HepG2 (cell line): ENCODE measurements around the gene ABCG4. TPM values are rescaled to one million over a fixed set of nuclear protein-coding genes. Genes with fewer than 3 reads are reported as not detected.

Source experiments
- ASH2L ChIP-seq: fragments of 300-600, 200-600 bp; sonication (generic); IDR thresholded peaks from 2 replicates; pipeline ENCODE4 v1.7.0; 2017; ENCODE audit warnings: low read depth, mild to moderate bottlenecking, moderate library complexity, mixed read lengths, low read length; ENCODE audit not compliant: insufficient read length
- CAMTA2 ChIP-seq: sonication (generic); formaldehyde crosslinking; IDR thresholded peaks from 2 replicates; pipeline ENCODE4 v1.4.0; 2020; ENCODE audit warnings: mild to moderate bottlenecking, missing genetic modification reagents, borderline replicate concordance
- CREB1 ChIP-seq, 2 experiments: fragments of 450-650 bp in 1 of 2; IDR thresholded peaks; 2 replicates each; pipeline ENCODE4 v1.6.1; 2016 to 2017; ENCODE audit warnings: control low read depth in 1 of 2, mild to moderate bottlenecking in 1 of 2, missing compliant biosample characterization in 1 of 2, missing genetic modification characterization in 1 of 2
- FOSL2 ChIP-seq: sonication (generic); formaldehyde crosslinking; IDR thresholded peaks from 2 replicates; pipeline ENCODE4 v1.4.0; 2020; ENCODE audit warnings: missing genetic modification reagents
- KDM3A ChIP-seq: IDR thresholded peaks from 2 replicates; pipeline ENCODE4 v1.6.1; 2018; ENCODE audit warnings: low read depth, missing compliant biosample characterization
- KMT2A ChIP-seq: sonication (generic); formaldehyde crosslinking; IDR thresholded peaks from 2 replicates; pipeline ENCODE4 v1.4.0; 2020; ENCODE audit warnings: missing genetic modification reagents
- MED1 ChIP-seq: sonication (generic); formaldehyde crosslinking; IDR thresholded peaks from 2 replicates; pipeline ENCODE4 v1.4.0; 2020; ENCODE audit warnings: missing genetic modification reagents
- MIER3 ChIP-seq: IDR thresholded peaks from 2 replicates; pipeline ENCODE4 v1.6.1; 2016; ENCODE audit warnings: missing compliant biosample characterization, borderline replicate concordance
- MIXL1 ChIP-seq: IDR thresholded peaks from 2 replicates; pipeline ENCODE4 v1.6.1; 2016
- NONO ChIP-seq, 2 experiments: fragments of 450-650 bp in 1 of 2; sonication (generic) in 1 of 2; formaldehyde crosslinking in 1 of 2; IDR thresholded peaks in 1 of 2; conservative IDR thresholded peaks in 1 of 2; 2 replicates each; pipeline versions ENCODE4 v1.6.1 to v1.8.0; 2017 to 2022; ENCODE audit warnings: mild to moderate bottlenecking in 1 of 2, missing genetic modification reagents in 1 of 2, moderate library complexity in 1 of 2
- PHF8 ChIP-seq: sonication (generic); formaldehyde crosslinking; IDR thresholded peaks from 2 replicates; pipeline ENCODE4 v1.5.0; 2020; ENCODE audit warnings: missing genetic modification reagents
- RAD51 ChIP-seq: fragments of 450-650 bp; IDR thresholded peaks from 2 replicates; pipeline ENCODE4 v1.6.1; 2016; ENCODE audit warnings: borderline replicate concordance
- SRF ChIP-seq: IDR thresholded peaks from 2 replicates; pipeline ENCODE4 v1.6.1; 2011; ENCODE audit warnings: mild to moderate bottlenecking, low read depth, low read length, moderate library complexity
- YY1 ChIP-seq: IDR thresholded peaks from 2 replicates; pipeline ENCODE4 v1.6.1; 2011; ENCODE audit warnings: low read length, low read depth, moderate library complexity, mild to moderate bottlenecking; ENCODE audit not compliant: insufficient read depth, insufficient replicate concordance
- ZFP37 ChIP-seq: sonication (generic); formaldehyde crosslinking; IDR thresholded peaks from 2 replicates; pipeline ENCODE4 v1.4.0; 2020; ENCODE audit warnings: missing genetic modification reagents, borderline replicate concordance
- ZNF124 ChIP-seq: sonication (generic); formaldehyde crosslinking; IDR thresholded peaks from 2 replicates; pipeline ENCODE4 v1.4.0; 2020; ENCODE audit warnings: missing genetic modification reagents
- ZNF335 ChIP-seq: sonication (generic); formaldehyde crosslinking; IDR thresholded peaks from 2 replicates; pipeline ENCODE4 v1.4.0; 2020; ENCODE audit warnings: missing genetic modification reagents
- ZNF446 ChIP-seq: sonication (generic); formaldehyde crosslinking; IDR thresholded peaks from 2 replicates; pipeline ENCODE4 v1.5.0; 2020; ENCODE audit warnings: mild to moderate bottlenecking, missing genetic modification reagents
- ZNF496 ChIP-seq: sonication (generic); formaldehyde crosslinking; IDR thresholded peaks from 2 replicates; pipeline ENCODE4 v1.8.1; 2023; ENCODE audit warnings: mild to moderate bottlenecking, moderate library complexity, missing genetic modification reagents; ENCODE audit not compliant: insufficient replicate concordance
- polyA plus RNA-seq, 8 experiments: library from polyadenylated mRNA; depleted of rRNA in 3 of 8; stranded (reverse) in 7 of 8; unstranded in 1 of 8; fragments of >200 nt; fragmentation: Illumina TruSeq in 4 of 8; extraction: Trizol in 4 of 8; gene quantifications; 2 replicates each; pipeline versions ENCODE4 v1.2.1 to v1.2.3, GENCODE V29; 2011 to 2016; ENCODE audit warnings: low read depth in 4 of 8, missing spikeins in 1 of 8, mixed read lengths in 1 of 8; ENCODE audit not compliant: insufficient read depth in 1 of 8
- total RNA-seq, 5 experiments: library from RNA; depleted of rRNA; stranded (reverse); fragments of >200 nt; fragmentation: Illumina TruSeq; extraction: Trizol; gene quantifications; 2 replicates each; pipeline ENCODE4 v1.2.3, GENCODE V29; 2016; ENCODE audit warnings: low read depth in 1 of 5
- TF ChIP-seq, protein P1 (sequence below): sonication (generic); formaldehyde crosslinking; IDR thresholded peaks from 2 replicates; pipeline ENCODE4 v1.5.0; 2020; ENCODE audit warnings: missing genetic modification reagents
- TF ChIP-seq, protein P2 (sequence below): sonication (generic); formaldehyde crosslinking; IDR thresholded peaks from 2 replicates; pipeline ENCODE4 v1.4.0; 2020; ENCODE audit warnings: mild to moderate bottlenecking, missing genetic modification reagents
- TF ChIP-seq, protein P3 (sequence below): sonication (generic); formaldehyde crosslinking; IDR thresholded peaks from 2 replicates; pipeline ENCODE4 v1.5.1; 2020; ENCODE audit warnings: mild to moderate bottlenecking, missing genetic modification reagents, moderate library complexity
- TF ChIP-seq, protein P4 (sequence below): sonication (generic); formaldehyde crosslinking; IDR thresholded peaks from 2 replicates; pipeline ENCODE4 v1.4.0; 2020; ENCODE audit warnings: mild to moderate bottlenecking, missing genetic modification reagents

The ABCG4 gene
- total and polyA plus RNA-seq, 2 of the 13 experiments (the other 11 are each of a cell fraction or from before 2014, with no cell fraction given): not detected

DNA sequence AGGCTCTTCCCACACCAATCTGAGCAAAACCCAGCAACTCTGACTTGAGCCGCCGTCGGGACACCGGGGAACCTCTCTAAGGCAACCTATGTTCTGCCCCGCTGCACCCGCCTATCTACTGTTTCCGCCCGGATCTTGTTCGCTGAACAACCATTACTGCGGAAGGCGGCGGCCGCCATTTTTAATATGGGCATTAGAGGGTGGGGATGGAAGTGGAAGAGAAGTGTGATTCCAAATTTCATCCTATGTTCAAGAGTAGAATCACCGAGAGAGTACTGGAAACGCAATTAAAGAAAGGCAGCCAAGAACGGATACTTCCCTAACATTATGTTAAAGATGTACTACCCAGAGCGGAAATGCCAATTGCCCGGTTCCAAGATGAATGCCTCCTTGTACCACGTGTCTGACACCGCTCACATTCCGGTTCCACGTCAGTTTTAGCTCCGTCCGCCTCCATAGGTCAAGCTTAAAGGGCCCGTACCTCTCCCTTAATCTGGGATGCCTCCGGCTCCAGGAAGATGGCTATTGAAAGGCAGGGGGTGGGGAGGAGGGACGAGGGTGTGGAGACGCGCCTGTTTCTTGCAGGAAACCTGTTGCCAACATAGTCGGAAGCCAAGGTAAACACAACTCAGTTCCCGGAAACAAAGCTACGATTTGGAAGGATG lies 47.0 kb upstream of the ABCG4 start, which contains the start of gene DPAGT1 (continued):
- 0 out of 2 replicates have a peak, but pooled peaks have one; percentile 6 for TF ChIP-seq ZNF124 (CRISPR knock-in tag)
- TF ChIP-seq MED1 (CRISPR knock-in tag): peak; percentile 6; the same call in 1 of the 2 replicates
- peak; percentile 86 for TF ChIP-seq ASH2L
- 0 out of 2 replicates have a peak, but pooled peaks have one; percentile 14 for TF ChIP-seq ZFP37
- peak; percentile 80 for TF ChIP-seq RAD51
- TF ChIP-seq, protein P1, sequence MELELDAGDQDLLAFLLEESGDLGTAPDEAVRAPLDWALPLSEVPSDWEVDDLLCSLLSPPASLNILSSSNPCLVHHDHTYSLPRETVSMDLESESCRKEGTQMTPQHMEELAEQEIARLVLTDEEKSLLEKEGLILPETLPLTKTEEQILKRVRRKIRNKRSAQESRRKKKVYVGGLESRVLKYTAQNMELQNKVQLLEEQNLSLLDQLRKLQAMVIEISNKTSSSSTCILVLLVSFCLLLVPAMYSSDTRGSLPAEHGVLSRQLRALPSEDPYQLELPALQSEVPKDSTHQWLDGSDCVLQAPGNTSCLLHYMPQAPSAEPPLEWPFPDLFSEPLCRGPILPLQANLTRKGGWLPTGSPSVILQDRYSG: 0 out of 2 replicates have a peak, but pooled peaks have one; percentile 34
- TF ChIP-seq YY1: peak; percentile 98
- TF ChIP-seq, protein P2, sequence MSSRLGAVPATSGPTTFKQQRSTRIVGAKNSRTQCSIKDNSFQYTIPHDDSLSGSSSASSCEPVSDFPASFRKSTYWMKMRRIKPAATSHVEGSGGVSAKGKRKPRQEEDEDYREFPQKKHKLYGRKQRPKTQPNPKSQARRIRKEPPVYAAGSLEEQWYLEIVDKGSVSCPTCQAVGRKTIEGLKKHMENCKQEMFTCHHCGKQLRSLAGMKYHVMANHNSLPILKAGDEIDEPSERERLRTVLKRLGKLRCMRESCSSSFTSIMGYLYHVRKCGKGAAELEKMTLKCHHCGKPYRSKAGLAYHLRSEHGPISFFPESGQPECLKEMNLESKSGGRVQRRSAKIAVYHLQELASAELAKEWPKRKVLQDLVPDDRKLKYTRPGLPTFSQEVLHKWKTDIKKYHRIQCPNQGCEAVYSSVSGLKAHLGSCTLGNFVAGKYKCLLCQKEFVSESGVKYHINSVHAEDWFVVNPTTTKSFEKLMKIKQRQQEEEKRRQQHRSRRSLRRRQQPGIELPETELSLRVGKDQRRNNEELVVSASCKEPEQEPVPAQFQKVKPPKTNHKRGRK: no peak
- TF ChIP-seq ZNF496 (CRISPR knock-in tag): no peak
- peak; percentile 34 for TF ChIP-seq KMT2A (CRISPR knock-in tag)
- peak; percentile 80 for TF ChIP-seq CREB1 (IDR thresholded peaks at IDR 0.05)
- peak; percentile 94 for TF ChIP-seq CREB1 (CRISPR knock-in tag; IDR thresholded peaks at IDR 0.05)
- no peak for TF ChIP-seq FOSL2 (CRISPR knock-in tag)
- peak; percentile 41 for TF ChIP-seq MIXL1 (CRISPR knock-in tag)
- TF ChIP-seq, protein P3, sequence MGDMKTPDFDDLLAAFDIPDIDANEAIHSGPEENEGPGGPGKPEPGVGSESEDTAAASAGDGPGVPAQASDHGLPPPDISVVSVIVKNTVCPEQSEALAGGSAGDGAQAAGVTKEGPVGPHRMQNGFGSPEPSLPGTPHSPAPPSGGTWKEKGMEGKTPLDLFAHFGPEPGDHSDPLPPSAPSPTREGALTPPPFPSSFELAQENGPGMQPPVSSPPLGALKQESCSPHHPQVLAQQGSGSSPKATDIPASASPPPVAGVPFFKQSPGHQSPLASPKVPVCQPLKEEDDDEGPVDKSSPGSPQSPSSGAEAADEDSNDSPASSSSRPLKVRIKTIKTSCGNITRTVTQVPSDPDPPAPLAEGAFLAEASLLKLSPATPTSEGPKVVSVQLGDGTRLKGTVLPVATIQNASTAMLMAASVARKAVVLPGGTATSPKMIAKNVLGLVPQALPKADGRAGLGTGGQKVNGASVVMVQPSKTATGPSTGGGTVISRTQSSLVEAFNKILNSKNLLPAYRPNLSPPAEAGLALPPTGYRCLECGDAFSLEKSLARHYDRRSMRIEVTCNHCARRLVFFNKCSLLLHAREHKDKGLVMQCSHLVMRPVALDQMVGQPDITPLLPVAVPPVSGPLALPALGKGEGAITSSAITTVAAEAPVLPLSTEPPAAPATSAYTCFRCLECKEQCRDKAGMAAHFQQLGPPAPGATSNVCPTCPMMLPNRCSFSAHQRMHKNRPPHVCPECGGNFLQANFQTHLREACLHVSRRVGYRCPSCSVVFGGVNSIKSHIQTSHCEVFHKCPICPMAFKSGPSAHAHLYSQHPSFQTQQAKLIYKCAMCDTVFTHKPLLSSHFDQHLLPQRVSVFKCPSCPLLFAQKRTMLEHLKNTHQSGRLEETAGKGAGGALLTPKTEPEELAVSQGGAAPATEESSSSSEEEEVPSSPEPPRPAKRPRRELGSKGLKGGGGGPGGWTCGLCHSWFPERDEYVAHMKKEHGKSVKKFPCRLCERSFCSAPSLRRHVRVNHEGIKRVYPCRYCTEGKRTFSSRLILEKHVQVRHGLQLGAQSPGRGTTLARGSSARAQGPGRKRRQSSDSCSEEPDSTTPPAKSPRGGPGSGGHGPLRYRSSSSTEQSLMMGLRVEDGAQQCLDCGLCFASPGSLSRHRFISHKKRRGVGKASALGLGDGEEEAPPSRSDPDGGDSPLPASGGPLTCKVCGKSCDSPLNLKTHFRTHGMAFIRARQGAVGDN (CRISPR knock-in tag): peak; percentile 6
- TF ChIP-seq, protein P4, sequence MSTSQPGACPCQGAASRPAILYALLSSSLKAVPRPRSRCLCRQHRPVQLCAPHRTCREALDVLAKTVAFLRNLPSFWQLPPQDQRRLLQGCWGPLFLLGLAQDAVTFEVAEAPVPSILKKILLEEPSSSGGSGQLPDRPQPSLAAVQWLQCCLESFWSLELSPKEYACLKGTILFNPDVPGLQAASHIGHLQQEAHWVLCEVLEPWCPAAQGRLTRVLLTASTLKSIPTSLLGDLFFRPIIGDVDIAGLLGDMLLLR (CRISPR knock-in tag): 0 out of 2 replicates have a peak, but pooled peaks have one; percentile 11
- 0 out of 2 replicates have a peak, but pooled peaks have one; percentile 1 for TF ChIP-seq KDM3A (CRISPR knock-in tag)
- peak; percentile 65 for TF ChIP-seq PHF8 (CRISPR knock-in tag)
- TF ChIP-seq MIER3 (CRISPR knock-in tag): peak; percentile 35; the same call in 1 of the 2 replicates
- TF ChIP-seq SRF: 0 out of 2 replicates have a peak, but pooled peaks have one; percentile 24
- peak; percentile 33; the same call in 1 of the 2 replicates for TF ChIP-seq ZNF335 (CRISPR knock-in tag)
- TF ChIP-seq CAMTA2 (CRISPR knock-in tag): no peak
- TF ChIP-seq NONO (IDR thresholded peaks at IDR 0.05): no peak
- peak; percentile 61 for TF ChIP-seq NONO (CRISPR knock-in tag; conservative IDR thresholded peaks at IDR 0.05)
- 0 out of 2 replicates have a peak, but pooled peaks have one; percentile 18 for TF ChIP-seq ZNF446 (CRISPR knock-in tag)
